AG09309 (cell line): ENCODE data around the gene RSPRY1.

Source experiments
- DNase-seq: peaks from one replicate; pipeline ENCODE4 v3.0.0-alpha.2; 2010; ENCODE audit warnings: low read depth
- H3K4me3 ChIP-seq: 2 replicates; pipeline ENCODE4 v1.5.1; 2011; ENCODE audit warnings: mild to moderate bottlenecking, low read depth, low read length, moderate library complexity; ENCODE audit not compliant: control insufficient read depth
- CTCF ChIP-seq: IDR thresholded peaks from 2 replicates; pipeline ENCODE4 v1.5.1; 2011; ENCODE audit warnings: mild to moderate bottlenecking, low read depth, low read length, inconsistent platforms; ENCODE audit not compliant: insufficient read depth, control insufficient read depth; ENCODE audit errors: missing control alignments

Gene RSPRY1

GRCh38 chr16:57244463-57244766 is 58.3 kb downstream of the RSPRY1 start:
- no peak for TF ChIP-seq CTCF
- DNase-seq, result no peak
- H3K4me3 ChIP-seq, result peak overlapping the region; percentile 43

DNA sequence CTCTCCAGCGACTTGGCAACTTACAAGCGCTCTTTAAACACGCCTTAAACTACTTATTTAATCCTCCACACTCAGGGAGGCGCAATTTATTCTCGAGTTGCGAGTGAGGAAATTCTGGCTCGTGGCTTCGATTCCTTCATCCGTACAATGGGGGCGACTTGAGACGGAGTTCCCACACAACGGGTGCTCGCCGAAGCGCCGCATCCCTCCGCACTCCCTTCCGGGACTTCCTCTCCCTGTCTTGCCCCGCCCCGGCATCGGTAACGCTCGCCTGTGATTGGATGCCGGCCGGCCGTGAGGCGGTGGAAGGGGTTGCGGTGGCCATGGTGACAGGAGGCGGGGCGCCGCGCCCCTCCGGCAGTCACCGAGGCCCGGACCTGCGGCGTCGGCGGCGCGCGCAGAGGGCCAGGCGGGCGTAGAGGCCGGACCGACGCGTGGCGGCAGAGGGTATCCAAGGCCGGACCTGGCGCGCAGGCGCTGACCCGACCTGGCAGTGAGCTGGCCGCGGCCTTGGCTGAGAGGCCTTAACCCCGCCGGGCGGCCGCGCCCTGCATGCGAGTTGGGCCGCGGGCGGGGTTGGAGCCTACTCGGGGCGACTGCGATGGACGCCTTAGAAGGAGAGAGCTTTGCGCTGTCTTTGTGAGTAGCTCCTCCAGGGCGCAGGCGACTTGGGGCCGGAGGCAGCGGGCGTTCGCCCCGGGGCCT is 58.8 kb downstream of the RSPRY1 start, which contains the start of gene ARL2BP:
Gene ARL2BP, plus strand, starts transcription at position 493 of the 705 bp plus-strand sequence. Its CDS starts 109 bp downstream, at position 602.
- TF ChIP-seq CTCF, result no peak
- peak; percentile 85 for DNase-seq
- peak within 1 kb of the TSS; percentile 83 for H3K4me3 ChIP-seq

GRCh38 chr16:57245472-57246113 is 59.5 kb downstream of the RSPRY1 start:
- H3K4me3 ChIP-seq, result peak overlapping the region; percentile 83
- TF ChIP-seq CTCF, result no peak
- no peak for DNase-seq

GRCh38 chr16:57251352-57251751 is 65.2 kb downstream of the RSPRY1 start:
- DNase-seq, result no peak
- no peak for TF ChIP-seq CTCF
- H3K4me3 ChIP-seq, result no peak overlapping the region

DNA sequence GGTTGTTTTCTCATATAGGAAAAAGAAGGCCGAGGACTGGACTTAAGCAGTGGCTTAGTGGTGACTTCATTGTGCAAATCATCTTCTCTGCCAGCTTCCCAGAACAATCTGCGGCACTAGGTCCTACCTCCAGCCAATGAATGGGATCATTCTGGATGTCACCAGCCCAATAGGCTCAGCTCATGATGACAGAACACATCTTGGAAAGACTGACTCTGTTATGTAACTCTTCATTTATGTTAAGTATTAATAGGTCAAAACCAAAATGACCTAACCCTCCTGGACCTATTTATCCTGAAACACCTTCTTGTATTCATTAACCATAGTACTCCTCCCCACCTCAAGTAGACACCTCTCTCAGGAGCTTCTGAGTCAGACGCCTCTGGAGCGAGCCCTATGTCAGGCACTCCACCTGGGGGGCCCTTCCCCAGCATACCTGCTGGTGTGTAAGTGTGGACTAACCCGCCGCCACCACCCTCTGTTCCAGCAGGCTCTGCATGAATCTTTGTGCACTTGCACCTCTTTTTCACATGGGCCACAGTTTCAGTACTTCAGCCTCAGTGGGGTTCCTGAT is 66.1 kb downstream of the RSPRY1 start:
- no peak for TF ChIP-seq CTCF
- no peak overlapping the region for H3K4me3 ChIP-seq
- DNase-seq, result no peak

DNA sequence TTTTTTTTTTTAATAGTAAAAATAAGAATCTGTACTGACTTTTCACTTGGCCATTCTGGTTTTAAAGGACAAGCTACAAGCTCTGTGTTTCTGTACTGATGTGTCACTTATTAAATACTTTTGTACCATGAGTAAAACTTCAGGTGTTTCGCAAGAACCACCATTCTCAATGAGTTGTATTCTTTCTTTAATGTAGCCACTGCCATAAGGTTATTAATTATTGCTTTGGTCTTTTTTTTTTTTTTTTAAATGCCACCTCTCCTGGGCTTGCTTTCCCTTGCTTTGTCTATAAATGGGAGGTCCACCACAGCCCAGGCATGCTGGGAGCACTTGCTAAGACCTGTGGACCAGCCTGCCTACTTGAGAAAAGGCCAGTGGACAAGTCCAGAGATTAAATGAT is 67.3 kb downstream of the RSPRY1 start:
- TF ChIP-seq CTCF, result no peak
- H3K4me3 ChIP-seq, result no peak overlapping the region
- no peak for DNase-seq
